IMR-90 (cell line): ENCODE results near the gene PSEN1.

Experiments used
- CTCF ChIP-seq: conservative IDR thresholded peaks from 2 replicates; pipeline ENCODE4 v1.5.1; 2012; ENCODE audit warnings: mild to moderate bottlenecking, low read depth, low read length, improper control_type of control experiment
- RFX5 ChIP-seq: IDR thresholded peaks from 2 replicates; pipeline ENCODE4 v1.8.0; 2012; ENCODE audit warnings: low read depth, mild to moderate bottlenecking, low read length, moderate library complexity

- TF ChIP-seq RFX5 (no peak), CTCF (no peak)
Measured at GRCh38 chr14:73168274-73168673, 32.0 kb downstream of the PSEN1 start.
